Kidney glomerular epithelial cell (primary cell): ENCODE measurements around the gene LGALS1.

Experiments
- DNase-seq: peaks from one replicate; lab custom pipeline; 2025; lab: John Stamatoyannopoulos, UW

The LGALS1 gene

DNA sequence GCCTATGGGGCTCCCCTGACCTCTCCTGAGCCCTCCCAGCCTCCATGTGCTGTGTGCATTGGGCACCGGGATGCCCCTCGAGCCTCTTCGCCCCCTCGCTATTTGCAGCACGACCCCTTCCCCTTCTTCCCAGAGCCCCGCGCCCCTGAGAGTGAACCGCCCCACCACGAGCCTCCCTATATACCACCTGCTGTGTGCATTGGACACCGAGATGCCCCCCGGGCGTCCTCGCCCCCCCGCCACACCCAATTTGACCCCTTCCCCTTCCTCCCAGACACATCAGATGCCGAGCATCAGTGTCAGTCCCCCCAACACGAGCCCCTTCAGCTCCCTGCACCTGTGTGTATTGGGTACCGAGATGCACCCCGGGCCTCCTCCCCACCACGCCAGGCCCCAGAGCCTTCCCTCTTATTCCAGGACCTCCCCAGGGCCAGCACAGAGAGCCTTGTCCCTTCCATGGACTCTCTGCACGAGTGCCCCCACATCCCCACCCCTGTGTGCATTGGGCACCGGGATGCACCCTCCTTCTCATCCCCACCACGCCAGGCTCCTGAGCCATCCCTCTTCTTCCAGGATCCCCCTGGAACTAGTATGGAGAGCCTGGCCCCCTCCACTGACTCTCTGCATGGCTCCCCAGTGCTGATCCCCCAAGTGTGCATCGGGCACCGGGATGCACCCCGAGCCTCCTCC, 50.3 kb downstream of the LGALS1 start:
- no peak for DNase-seq

DNA sequence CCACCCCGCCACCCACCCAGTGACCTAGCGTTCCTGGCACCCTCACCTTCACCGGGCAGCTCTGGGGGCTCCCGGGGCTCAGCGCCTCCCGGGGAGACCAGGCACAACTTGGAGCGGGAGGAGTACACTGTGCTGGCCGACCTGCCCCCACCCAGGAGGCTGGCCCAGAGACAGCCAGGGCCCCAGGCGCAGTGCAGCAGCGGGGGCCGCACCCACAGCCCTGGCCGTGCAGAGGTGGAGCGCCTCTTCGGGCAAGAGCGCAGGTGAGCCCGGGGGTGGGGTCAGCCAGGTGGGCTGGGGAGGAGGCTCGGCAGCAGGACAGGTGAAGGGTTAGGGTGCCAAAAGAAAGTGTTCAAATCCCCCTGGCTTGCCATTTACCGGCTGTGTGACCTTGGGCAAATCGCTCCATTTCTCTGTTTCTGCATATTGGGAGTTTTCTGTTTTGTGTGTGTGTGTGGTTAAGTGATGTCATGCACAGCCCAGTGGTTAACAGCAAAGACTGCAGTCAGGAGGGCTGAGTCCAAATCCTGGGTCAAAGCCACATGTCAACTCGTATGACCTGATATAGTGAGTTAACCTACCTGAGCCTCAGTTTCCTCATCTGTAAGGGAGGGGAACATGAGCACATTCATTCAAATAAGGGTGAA, 50.9 kb downstream of the LGALS1 start:
- DNase-seq: no peak

DNA sequence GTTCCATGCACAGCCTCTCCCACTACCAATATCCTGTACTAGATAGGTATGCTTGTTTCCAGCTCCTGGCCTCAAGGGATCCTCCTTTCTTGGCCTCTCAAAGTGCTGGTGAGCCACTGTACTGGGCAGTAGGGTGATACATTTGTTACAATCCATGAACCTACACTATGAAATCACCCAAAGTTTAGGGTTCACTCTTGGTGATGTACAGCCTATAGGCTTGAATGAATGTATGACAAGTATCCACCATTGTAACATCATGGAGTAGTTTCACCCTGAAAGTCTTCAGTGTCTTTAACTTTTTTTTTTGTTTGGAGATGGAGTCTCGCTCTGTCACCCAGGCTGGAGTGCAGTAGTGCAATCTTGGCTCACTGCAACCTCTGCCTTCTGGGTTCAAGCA, 53.2 kb downstream of the LGALS1 start:
- no peak for DNase-seq
